ENCODE measurements around the gene SKA2.
"Not testable (repeated sequence)": the region's sequence is repeated elsewhere in the genome, so short reads cannot be mapped to it uniquely, and the experiment has no call there.

SKA2 gene

GRCh38 chr17:59154721-59155438 is at the start of gene SKA2:
Gene SKA2 (minus strand): TSS chr17:59155186. CDS start chr17:59155163, 23 bp downstream.
- peak; percentile 72 for DNase-seq

GRCh38 chr17:59202320-59202719 is 47.3 kb upstream of the SKA2 start:
- DNase-seq: no peak

GRCh38 chr17:59199398-59199797 is 44.4 kb upstream of the SKA2 start:
- no peak for DNase-seq

GRCh38 chr17:59193336-59193862 is 38.4 kb upstream of the SKA2 start:
- no peak for DNase-seq

GRCh38 chr17:59190806-59191205 is 35.8 kb upstream of the SKA2 start:
- no peak for DNase-seq

GRCh38 chr17:59186850-59187249 is 31.9 kb upstream of the SKA2 start:
- no peak for DNase-seq

GRCh38 chr17:59185997-59186396 is 31.0 kb upstream of the SKA2 start:
- DNase-seq: no peak

- DNase-seq: no peak
These were observed 26.5 kb upstream of the SKA2 start for GRCh38 chr17:59181481-59181880.

GRCh38 chr17:59180626-59181025 is 25.6 kb upstream of the SKA2 start:
- no peak for DNase-seq

- DNase-seq: not testable (repeated sequence)
These were observed 24.6 kb upstream of the SKA2 start for GRCh38 chr17:59179601-59180000.

GRCh38 chr17:59178266-59178985 is 23.4 kb upstream of the SKA2 start:
- DNase-seq: no peak

GRCh38 chr17:59175076-59175475 is 20.1 kb upstream of the SKA2 start:
- DNase-seq: no peak

- DNase-seq: no peak
These were observed 19.7 kb upstream of the SKA2 start for GRCh38 chr17:59174671-59175070.

- no peak for DNase-seq
These were observed 17.5 kb upstream of the SKA2 start for GRCh38 chr17:59172436-59173004.

- DNase-seq: no peak
These were observed 12.6 kb upstream of the SKA2 start for GRCh38 chr17:59167571-59168001.

- no peak for DNase-seq
These were observed 11.0 kb upstream of the SKA2 start for GRCh38 chr17:59165933-59166342.

GRCh38 chr17:59161477-59161876 is 6.5 kb upstream of the SKA2 start:
- no peak for DNase-seq

GRCh38 chr17:59160157-59161025 is 5.4 kb upstream of the SKA2 start:
- DNase-seq: no peak

- peak; percentile 96 for DNase-seq
These were observed 622 bp upstream of the SKA2 start, which contains the start of gene PRR11 for GRCh38 chr17:59155439-59156177. Gene PRR11 (plus strand): TSS chr17:59155746. CDS start chr17:59169753, 14,007 bp downstream.

- no peak for DNase-seq
These were observed 680 bp downstream of the SKA2 start for GRCh38 chr17:59154292-59154720.

- no peak for DNase-seq
These were observed 2.1 kb downstream of the SKA2 start for GRCh38 chr17:59152925-59153324.

GRCh38 chr17:59151591-59151990 is 3.4 kb downstream of the SKA2 start:
- no peak for DNase-seq

Data from DMS79 (cell line).